NCI-H1048 (cell line): ENCODE measurements around the gene FCHSD2.
"Not testable (repeated sequence)": the region's sequence is repeated elsewhere in the genome, so short reads cannot be mapped to it uniquely, and the experiment has no call there.

Source experiments
- DNase-seq: peaks from one replicate; lab custom pipeline; 2025; lab: John Stamatoyannopoulos, UW

Gene FCHSD2

DNA sequence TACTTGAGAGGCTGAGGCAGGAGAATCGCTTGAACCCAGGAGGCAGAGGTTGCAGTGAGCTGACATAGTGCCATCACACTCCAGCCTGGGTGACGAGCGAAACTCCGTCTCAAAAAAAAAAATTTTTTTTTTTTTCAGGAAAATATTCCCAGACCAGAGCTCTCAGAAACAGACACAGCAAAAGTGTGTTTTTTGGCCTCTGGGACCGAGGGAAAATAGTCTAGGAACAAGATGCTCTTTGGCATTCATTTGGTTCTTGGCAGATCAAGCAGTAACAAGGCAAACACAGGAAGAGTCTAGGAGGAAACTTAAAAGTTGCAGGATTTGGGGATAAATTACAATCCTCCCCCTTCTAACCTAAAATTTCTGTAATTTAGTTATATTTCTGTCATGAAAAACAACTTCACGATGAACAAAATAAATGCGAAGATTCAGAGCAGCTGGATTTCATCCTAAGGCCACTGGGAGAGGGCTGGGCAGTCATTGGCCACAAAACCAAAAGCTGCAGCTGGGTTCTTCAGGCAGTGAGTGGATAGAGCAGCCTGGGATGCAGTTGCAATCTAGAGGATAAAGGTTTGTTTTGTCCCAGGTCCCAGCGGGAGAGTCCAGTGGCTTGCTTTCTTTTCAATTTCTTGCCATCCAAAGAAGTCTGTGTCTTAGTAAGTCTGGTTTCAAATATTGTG is 308.2 kb downstream of the FCHSD2 start:
- DNase-seq: no peak

DNA sequence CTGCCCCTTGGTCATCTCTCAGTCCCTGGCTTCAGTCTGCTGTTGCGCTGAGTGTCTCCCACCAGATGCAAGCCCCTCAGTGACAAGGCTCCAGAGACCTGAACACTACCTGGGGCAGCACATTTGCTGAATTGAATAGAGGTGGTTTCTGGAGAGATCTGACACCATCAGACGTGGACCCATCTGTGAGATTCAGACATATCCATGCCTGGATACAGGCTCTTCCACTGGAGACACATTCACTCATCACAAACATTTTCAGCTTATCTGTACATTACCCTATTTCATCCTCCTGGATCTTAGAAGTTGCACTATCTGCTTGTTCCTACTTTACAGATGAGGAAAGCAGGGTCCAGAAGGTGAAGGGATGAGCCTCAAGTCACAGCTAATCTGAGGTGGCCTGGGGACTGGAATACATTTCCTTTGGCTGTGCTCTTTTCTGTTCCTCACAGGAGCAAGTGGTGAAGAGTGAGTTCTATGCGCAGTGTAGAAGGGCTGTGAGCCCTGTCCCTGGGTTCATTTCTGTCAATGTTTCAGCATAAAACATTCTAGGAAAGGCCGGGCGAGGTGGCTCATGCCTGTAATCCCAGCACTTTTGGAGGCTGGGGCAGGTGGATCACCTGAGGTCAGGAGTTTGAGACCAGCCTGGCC is 308.9 kb downstream of the FCHSD2 start:
- DNase-seq: no peak

DNA sequence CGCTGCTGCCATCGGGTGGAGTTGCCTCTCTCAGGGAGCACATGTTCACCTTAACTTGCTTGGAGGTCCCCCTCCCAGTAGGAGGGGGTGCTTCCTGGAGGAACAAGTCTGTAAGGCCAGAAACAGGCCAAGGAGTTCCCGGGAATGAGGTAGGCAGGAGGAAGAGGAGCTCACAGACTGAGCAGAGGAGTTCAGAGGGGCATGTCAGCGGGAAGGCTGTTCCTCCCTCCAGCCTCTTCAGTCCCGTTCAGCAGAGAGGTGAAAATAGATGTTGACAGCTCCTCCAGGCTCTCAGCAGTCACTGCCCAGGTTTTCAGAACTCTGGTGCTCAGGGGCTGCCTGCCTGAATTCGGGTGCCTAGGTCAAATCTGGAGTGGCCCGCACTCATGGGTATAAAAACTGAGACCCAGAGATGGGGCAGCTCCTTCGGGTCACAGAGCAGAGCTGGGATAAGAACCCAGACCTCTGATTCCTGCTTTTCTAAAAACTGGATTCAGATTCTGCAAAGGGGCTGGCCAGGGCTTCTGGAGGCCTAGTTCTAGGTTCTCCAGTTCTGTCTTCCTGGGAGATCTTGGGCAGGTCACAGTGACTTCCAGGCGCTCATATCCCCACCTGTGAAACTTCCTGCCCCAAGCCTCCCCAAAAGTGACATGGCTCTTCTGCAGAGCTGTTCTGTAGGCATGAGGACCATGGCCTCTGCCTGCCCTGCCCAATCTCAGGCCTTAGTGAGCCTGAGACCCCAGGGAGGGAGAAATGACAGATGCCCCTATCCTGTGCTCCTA is 309.6 kb downstream of the FCHSD2 start:
- DNase-seq: no peak

GRCh38 chr11:72831521-72832300 is 310.4 kb downstream of the FCHSD2 start:
- DNase-seq: peak; percentile 17

GRCh38 chr11:72829884-72830533 is 312.1 kb downstream of the FCHSD2 start:
- DNase-seq: no peak

DNA sequence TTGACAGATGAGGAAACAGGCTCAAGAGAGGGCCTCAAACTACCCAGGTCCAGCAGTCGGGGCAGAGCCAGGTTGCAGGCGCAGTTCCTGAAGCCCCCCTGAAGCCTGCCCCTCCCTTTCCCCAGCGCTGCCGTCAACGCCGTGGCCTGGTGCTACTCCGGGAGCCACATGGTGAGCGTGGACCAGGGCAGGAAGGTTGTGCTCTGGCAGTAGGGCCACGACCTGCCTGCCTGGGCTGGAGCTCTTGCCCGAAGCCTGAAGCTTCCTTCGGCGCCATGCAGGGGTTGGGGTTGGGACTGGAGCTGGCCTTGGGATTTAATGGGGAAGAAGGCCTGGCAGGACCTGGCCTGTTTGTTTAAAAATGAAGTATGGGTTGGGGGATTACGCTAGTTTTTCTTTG is 312.9 kb downstream of the FCHSD2 start:
- no peak for DNase-seq

- DNase-seq: no peak
These were observed 313.4 kb downstream of the FCHSD2 start for GRCh38 chr11:72828692-72829101.

- no peak for DNase-seq
These were observed 314.0 kb downstream of the FCHSD2 start for GRCh38 chr11:72828081-72828567.

GRCh38 chr11:72827656-72828055 is 314.5 kb downstream of the FCHSD2 start:
- not testable (repeated sequence) for DNase-seq

DNA sequence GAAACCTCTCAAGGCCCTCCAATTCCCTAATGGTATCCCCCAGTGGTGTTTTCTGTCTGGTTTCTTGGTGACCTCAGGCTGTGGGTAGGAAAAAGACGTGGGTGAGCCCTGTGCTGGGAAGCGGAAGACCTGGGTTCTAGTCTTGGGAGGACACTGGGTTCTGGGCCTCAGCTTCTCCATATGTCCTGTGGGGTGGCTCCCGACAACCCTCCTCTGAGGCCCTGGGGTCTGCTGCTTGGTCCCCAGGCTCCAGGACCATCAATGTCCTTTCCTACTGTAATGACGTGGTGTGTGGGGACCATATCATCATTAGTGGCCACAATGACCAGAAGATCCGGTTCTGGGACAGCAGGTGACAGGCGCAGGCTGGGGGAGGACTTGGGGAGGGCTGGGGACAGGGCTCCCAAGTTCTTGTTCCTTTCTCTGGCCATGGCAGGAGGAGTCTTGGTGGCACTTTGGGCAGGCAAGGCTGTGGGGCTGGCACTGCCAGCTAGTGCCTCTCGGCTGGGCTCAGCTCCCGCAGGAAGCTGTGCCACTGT is 315.1 kb downstream of the FCHSD2 start:
- no peak for DNase-seq

DNA sequence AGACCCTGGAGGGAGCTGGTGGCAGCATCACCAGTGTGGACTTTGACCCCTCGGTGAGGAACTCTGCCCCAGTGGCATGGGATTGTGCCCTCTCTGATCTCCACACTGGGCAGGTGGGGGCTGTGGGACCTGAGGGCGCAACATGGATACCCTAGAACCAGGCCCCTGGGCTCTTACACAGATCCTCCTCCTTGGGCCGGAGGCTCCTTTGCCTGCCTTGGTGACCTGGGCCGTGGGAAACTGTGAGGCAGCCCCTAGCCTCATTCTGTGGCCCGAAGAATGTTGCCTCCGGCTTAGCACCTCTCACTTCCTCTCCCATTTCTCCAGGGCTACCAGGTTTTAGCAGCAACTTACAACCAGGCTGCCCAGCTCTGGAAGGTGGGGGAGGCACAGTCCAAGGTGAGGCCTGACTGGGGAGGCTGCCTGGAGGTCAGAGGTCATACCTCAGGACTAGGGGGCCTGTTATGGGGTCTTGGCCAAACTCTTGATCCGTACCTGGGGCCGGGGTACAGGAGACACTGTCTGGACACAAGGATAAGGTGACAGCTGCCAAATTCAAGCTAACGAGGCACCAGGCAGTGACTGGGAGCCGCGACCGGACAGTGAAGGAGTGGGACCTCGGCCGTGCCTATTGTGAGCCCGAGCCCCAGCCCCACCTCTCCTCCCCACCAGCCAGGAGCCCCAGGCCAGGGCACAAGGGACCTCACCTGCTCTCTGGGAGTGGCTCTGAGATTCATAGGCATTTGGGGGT is 315.8 kb downstream of the FCHSD2 start:
- no peak for DNase-seq

GRCh38 chr11:72825661-72826060 is 316.5 kb downstream of the FCHSD2 start:
- DNase-seq: no peak

DNA sequence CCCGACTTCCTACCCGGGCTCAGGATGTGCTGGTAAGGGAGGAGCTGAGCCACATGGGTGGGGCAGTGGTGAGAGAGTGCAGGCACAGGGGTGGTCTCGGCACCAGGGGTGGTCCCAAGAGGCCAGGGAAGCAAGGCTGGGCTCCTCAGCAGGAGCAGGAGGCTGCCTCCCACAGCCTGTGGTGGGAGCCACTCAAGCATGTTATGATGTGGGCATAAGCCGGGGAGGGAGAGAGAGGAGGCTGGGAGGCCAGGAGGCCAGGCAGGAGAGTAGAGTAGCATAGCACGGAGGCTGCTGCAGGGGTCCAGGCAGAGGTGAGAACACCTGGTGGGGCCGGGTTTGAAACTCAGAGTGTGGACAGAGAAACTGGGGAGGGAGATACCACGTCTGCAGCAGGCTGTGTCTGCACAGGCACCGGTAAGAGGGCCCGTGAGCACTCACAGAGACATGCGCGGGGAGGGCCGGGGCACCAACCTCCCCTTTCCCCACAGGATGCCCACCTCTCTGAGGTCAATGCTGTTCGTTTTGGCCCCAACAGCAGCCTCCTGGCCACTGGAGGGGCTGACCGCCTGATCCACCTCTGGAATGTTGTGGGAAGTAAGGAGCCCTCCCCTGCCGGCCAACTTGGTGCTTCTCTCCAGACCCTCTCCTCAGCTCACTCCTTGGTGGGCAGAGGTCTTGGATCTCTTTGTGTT is 317.2 kb downstream of the FCHSD2 start:
- DNase-seq: no peak

GRCh38 chr11:72824020-72824419 is 318.1 kb downstream of the FCHSD2 start:
- DNase-seq: no peak

GRCh38 chr11:72823105-72823804 is 318.9 kb downstream of the FCHSD2 start:
- DNase-seq: no peak

DNA sequence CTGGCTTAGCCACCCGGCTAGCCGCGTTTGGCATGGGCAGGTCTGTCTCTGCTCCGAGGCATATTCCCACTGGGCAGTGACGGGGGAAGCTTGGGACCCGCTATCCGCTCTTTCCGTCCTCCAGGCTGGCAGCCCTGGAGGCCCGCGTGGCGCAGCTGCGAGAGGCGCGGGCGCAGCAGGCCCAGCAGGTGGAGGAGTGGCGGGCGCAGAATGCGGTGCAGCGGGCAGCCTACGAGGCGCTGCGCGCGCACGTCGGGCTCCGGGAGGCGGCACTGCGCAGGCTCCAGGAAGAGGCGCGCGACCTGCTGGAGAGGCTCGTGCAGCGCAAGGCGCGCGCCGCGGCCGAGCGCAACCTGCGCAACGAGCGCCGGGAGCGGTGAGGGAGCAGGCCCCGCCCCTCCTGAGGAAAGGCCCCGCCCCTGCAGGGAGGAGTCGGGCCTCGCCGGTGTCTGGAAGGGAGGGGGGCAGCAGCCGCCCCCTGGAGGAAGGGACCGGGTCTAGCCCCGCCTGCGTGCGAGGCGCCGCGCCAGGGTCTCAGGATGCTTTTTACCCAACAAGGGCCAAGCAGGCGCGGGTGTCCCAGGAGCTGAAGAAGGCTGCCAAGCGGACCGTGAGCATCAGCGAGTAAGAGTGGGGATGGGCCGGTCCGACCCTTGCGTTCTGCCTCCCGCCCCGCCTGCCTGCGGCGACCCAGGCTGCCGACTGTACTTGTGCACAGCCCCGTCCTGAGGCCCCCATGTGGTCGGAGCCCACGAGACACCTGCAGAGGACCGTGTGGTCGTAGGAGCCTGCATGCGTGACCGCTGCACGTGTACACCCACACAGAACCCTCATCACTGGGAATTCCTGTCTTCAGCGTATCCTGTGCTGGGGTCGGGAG is 320.0 kb downstream of the FCHSD2 start:
- peak; percentile 82 for DNase-seq

DNA sequence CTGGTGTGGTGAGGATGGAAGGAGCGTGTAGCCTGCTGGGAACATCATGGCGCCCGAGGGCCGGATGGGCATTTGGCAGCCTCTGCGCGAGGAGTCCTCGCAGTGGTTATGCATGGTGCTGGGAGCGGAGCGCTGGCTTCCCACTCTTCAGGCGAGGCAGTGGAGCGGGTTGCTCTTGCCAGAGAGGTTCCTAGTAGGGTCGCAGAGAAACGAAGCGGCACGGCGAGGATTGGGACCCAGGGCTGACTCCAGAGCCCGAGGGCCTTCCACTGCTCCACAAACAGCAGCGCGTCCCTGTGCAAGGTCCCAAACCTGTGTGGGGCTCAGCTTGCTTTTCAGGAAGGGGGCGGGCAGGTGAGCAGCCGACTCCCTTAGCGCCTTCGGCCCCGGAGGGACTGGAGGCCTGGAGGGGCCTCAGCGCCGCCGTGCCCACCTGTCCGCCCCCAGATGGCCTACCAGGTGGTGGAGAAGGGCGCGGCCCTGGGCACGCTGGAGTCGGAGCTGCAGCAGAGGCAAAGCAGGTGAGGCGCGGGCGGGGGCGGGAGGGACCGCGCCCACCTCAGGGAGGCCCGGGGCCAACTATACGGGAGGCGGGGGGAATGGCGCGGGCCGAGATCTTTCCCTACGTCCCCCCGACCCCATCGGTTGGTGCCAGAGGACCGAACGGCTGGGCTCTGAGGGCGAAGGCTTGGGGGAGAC is 320.7 kb downstream of the FCHSD2 start:
- DNase-seq: no peak
